ENCODE results near the gene ZNF189.

GRCh38 chr9:101393135-101393534 lies 5.5 kb upstream of the ZNF189 start:
- TF ChIP-seq CTCF (conservative IDR thresholded peaks at IDR 0.05; ENCODE audit: low read length) (no peak), EZH2phosphoT487 (IDR thresholded peaks at IDR 0.05; ENCODE audit: borderline replicate concordance) (no peak)

Measured in Loucy (cell line).